ENCODE data around the gene DLGAP1.

Gene DLGAP1

DNA sequence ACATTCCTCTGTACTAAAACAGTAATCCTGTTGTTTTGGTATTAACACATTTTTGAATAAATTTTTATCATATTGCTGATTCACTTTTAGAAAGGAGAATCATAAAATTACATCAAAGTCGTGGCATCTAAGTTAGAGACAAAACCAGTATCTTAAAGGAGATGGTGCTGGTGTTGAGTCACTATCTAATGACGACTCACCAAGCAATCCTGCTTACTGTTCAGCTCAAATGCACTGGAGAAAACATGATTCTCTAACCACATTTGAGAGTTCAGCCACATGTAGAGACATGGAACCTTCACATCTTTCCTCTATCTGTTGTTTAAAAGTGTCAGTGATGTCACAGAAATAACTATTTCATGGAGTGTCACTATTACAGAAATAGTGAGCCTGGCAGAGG is 531.4 kb downstream of the DLGAP1 start:
- no peak for DNase-seq

DNA sequence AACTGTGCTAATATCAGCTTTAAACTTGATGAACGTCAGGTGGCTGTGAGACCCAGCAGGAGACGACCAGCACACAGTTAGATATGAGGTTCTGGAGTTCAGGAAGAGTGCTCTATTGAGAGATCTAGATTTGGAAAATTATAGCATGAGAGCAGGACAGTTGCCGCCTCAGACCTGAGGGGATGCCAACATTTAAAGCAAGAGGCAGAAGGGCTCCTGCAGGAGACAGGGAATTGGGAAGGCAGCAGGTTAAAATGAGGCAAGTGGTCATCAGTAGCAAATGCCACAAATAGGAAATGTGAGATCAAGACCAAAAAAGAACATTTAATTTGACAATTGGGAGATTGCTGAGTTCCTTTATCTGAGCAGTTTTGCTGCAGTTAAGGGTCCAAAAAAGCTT is 533.3 kb downstream of the DLGAP1 start:
- no peak for DNase-seq

DNA sequence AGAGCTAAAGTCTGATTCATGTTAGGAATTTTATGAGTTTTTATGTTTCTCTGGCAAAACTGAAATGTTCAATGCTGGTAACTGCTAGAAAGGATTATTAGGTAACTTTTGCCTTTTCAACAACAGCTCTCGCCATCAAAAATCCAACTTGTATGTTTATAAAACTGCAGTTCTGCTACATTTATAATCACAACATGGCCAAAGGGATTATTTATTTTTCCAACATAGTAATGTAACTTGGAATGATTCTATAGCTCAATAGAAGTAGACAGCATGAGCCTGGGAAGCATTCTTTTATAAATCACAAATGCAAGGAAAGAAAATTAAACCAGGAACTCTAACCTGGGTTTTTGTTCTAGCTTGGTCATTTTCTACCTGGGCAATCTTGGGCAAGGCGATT is 534.3 kb downstream of the DLGAP1 start:
- no peak for DNase-seq

DNA sequence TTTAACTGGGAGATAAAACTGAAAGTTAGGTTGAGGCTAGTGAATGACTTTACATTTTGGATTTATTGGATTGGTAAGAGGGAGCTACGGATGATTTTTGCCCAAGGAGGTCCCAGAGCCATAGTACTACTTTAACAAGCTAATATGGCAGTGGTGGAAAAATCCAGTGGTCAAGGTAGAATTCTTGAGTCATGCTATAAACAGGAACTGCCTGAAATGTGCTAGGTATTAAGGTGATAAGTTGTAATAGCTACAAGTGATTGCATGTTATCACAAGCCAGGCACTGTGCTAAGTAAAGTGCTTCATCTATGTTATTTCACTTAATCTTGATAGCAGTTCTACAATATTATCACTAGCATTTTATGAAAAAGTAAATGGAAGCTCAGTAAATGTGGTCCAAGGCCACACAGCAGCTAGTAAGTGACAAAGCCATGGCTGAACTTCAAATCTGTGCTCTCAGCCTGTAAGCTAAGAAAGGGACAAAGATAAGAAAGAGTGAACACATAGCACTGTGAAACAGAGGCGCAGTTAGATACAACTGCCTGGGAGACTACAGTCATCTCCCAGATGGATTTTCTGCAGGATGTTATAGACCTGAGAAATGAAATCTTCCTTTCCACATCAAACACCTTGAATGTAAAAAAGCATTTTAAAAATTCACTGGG is 535.6 kb downstream of the DLGAP1 start:
- no peak for DNase-seq

DNA sequence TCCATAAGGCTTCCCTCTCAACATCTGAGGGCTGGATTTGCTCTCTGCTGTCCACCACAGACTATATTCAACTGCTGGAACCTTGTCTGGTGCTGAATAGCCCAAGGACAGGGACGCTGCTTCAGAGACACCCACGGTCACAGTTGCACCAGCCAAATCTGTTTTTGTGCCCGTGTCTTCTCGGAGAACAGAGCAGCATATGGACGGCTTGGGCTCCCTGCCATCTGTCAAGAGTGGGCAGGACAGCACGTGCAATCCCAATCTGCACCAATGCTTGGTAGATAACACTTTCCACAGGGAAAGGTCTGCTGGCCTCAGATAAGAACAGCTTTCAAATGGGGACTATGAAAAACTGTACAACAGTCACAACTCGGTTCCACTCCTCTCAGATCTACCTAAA is 539.0 kb downstream of the DLGAP1 start:
- no peak for DNase-seq

DNA sequence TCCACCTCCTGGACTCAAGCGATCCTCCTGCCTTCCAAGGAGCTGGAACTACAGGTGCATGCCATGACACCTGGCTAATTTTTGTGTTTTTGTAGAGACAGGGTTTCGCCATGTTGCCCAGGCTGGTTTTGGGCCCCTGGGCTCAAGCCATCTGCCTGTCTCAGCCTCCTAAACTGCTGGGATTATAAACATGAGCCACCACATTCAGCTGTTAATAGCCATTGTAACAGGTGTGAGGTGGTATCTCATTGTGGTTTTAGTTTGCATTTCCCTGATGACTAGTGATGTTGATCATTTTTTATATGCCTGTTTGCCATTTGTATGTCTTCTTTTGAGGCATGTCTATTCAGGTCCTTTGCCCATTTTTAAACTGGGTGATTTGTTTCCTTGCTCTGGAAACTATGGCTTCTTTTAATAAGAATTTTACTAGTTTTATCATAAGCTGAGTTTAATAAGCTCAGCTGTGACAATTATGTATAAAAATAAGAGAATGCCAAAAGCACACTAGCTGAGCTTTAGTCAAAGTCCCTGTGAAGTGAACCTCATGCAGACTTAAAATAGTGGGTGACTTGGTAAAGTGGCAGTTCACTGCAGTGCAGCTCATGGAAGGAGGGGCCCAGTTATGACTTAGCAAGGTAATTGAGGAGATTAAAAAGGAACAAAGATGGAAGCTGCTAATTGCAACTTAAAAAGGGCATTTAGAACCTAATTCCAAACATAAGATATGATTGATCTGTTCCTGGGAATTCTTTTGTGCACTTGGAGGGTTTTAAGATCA is 540.1 kb downstream of the DLGAP1 start:
- no peak for DNase-seq

DNA sequence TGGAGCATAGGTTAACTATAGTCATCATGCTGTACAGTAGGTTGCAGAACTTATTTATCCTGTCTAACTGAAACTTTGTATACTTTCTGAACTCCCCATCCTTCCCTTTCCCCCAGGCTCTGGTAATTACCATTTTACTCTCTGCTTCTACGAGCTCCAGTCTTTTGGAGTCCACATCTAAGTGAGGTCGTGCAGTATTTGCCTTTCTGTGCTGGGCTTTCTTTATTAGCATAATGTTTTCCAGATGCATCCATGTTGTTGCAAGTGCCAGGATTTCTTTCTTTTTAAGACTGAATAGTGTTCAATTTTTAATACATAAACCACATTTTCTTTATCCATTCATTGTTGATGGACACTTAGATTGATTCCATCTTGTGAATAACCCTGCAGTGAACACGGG is 541.0 kb downstream of the DLGAP1 start:
- no peak for DNase-seq

DNA sequence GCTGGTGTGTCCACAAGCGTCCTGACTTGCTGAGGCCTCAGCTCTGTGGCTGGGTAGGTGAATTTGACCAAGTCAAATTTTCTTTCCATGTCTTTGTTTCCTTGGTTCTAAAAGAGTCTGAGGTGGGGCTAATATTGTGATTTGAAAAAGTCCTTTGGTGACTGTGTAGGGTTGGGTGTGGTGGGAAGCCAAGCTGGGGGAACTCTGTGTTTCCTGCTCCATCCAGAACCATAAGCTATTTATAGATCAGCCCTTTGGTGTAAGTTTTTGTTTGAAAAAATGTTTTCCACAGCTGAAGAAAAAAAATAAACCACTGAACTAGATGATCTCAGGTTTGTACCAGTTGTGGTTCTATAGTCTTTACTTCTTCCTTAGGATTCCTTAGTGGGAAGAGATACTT is 542.4 kb downstream of the DLGAP1 start:
- DNase-seq = no peak

DNA sequence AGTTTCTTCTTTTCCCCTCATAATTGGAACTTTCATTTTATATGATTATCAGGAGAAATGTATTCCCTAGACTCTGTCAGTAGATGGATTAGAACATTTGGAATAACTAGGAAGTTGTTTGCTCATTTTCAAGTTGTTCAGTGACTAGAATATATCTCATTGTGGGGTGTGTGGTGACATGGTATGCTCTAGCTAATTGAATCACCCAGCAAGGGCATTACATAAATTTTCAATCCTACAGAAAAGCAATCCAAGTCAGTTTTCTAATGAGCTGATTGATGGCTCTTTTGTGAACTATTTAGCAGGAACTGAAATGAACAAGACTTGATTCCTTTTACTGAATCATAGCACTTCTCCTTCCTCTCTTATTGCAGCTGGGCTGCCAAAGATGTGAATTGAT is 543.7 kb downstream of the DLGAP1 start:
- DNase-seq = no peak

DNA sequence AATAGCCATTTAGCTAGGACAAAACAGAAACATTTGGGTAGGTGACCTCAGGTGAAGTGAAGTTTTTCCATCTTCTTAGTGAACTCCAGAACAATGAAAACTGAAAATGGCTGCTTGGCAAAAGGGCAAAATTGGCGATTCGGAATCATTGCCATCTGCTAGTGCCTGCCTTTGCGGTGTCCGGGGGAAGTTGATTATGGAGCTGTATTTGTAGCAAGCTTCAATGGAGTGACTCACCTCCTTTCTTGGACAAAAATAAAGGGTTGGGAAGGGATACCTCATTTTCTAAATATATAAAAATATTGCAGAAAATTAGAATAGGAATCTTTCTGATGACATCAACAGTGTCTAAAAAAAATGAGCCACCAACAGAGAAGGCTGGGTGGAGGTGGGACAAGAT is 544.6 kb downstream of the DLGAP1 start:
- no peak for DNase-seq

DNA sequence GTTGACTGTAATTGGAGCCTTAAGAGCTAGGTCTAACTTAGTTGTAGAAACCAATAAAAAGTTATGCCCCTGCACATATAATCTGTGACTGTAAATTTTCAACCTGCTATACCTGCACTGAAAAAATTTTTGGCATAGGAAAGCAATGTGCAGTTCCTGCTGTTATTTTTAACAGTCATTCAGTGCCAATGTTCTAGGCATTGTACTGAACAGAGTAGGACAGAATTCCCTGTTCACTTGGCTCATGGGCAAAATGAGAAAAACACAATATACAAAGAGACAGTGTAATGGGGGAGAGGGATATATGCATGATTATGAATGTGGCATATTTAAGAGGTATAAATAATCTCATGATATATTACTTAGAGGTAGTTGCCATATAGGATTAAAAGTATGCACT is 547.2 kb downstream of the DLGAP1 start:
- DNase-seq = no peak

DNA sequence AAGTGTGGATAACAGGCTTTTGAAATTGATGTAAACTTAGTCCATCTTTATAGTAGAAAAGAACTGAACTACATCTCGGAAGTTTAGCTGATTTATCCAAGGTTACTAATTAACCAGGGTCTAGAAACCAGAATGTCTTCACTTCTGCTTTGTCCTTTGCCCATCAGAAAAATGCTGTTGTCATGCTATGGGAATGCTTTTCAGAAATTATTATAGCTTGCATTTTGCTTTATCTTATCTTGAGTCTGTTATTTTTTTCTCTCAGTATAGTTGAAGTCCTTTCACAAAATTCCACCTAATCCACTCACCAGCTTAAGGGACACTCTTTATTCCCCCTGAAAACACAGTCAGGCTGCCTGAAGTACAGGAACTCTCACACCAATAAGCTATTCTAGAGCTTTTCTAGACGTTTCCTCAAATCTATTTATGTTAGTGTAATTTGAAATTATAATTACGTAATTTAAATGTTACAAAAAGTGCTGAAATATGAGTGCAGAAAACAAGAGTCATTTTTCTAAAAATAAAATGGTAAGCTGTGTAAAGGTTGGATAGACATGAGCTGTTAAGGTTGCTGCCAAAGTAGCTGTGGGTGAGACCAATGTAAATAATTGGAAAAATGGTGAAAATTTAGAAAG is 548.9 kb downstream of the DLGAP1 start:
- no peak for DNase-seq

DNA sequence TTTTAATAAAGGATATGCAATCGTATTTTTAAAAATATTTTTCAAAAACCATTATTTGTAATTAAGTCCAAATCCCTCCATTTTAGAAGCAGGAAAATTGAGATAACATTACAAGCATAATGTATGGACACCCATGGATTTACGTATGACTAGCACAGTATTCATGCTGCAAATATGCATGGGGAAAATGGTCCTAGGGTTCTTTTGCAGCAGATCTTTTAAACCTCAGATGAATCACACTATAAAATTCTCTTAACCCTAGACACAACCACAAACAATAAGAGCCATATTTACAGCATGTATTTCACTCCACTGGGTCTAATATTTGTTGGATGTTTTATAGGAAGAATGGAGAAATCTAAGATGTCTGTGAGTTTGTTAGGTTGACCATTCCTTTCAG is 551.8 kb downstream of the DLGAP1 start:
- no peak for DNase-seq

DNA sequence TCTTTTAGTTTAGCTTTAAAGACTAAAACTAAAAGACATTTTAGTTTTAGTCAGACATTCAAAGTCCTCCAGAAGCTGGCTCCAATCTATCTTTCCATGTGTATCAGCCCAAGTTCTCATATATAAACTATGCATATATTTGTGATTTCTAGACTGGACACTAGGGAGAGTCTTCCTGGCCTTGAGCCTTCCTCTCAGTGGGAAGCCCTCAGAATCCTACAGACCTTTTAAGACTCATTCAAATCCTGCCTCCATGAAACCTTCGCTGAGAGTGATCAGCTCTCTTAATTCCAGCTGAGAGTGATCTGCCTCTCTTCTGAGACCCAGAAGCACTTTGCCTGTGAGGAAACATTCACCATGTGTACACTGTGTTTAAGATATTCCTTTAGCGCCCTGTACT is 552.4 kb downstream of the DLGAP1 start:
- DNase-seq = no peak

DNA sequence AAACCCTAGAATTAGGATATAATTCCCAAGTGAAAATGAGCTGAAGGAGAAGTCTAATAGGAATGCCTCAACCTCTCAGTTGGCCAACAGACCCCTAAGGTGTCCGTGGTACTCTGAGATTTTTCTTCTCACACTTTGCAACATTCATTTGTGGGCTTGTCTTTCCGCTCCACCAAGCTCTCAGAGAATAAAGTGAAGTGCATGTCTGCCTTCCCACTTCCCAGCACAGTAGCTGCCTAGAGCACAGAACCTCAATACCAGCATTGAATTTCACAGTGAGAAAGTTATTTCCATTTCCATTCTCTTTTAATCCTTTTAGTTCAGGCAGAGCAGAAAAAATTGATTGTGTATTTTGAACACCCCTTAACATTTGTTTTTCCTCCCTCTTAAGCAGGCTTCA is 553.3 kb downstream of the DLGAP1 start:
- DNase-seq = no peak

DNA sequence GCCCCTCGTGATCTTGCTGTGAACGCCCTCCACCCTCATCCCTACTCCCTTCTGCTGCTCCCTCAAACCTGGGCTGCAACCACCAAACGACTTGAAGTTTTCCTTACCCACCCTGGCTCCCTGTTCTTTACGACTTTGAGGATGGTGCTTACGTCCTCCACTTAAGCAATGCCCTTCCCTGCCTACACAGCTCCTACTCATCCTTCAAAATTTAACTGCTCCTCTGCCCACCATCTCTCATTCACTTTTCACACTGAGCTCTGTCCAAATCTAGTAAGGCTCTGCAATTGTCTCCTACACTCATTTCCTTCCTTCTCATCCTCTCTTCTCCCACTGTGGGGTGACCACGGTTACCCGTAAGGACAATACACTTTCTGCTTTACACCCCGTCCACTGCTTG is 554.1 kb downstream of the DLGAP1 start:
- DNase-seq = no peak

DNA sequence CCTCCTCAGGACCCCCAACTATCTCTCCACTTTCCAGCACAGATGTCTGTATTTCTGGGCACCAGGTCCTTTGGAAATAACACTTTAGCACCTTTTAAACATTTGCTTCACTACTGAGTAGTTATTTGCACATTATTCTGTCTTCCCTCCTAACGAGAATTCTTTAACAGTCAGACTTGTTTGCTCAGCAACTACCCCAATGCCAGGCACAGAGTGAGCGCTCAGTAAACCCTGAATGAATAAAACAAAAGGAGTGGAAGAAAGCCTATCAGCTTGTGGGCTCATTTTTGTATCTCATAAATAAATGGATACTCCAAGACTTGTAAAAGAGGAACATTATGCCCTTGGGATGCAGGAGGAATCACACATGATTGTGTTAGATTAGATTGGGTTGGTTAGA is 554.8 kb downstream of the DLGAP1 start:
- no peak for DNase-seq

DNA sequence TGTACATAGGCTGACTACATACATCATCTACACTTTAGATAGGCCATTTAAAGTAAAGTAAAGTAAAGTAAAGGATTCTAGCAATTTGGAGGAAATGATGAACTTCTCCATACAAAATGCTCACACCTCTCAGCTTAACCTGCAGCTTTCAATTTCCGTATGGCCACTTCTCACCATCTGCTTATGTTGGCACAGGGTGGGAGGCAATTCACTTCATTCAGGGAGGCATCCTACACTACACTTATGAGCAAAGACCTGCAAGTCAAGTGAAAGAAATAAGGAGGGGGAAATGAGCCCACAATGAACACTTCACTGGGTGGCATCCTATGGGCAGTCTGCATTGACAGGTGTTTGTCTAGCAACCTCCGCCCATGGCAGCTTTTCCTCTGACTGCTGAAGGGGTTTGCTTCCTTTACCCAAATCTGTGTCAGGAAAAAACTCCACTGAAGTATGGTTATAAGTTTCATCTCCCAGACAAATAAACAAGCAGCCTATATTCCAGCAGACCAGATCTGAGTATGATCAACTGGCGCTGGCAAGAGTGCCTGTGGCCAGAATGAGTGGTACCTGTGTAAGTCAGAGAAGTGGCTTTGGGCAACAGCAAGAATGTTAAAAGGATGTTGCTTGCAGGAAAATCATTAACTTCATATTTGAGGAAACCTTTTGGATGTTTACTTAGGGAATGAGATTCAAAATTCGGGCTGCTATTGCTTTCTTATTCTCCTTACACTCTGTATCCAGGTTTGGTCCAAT is 556.1 kb downstream of the DLGAP1 start:
- no peak for DNase-seq

DNA sequence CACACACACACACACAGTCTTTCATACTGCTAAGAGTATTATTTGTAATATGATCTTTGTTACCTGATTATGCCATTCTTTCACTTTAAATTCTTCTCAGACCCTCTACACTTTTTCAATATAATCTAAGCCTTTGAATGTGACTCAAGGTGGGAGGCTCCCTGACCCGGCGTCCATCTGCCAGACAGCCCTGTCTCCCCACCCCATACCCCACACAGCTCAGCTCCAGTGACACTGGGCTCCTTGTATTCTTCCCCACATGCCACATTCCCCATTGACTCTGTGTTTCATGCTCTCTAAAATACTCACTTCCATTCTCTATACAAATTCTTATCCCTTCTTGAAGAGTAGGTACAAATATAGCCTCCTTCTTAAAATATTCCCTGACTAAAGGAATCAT is 563.0 kb downstream of the DLGAP1 start:
- DNase-seq = no peak

DNA sequence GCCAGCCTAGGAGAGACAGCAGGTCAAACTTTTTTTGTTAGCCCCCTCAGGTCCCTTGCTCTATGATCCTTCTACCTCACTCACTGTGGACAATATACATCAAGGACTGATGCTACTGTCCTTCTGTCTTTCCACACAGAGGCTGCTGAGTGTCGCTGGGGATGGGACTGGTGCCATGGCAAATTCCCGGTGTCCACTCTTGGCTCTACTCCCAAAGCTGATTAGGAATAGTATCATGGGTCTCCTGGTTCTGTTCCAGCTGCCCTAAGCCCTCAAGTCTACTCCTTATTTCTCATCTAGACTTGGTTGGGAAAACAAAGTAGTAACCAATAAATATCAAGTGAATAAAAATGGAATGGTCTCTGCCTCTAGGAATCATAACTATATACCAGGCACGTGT is 563.9 kb downstream of the DLGAP1 start:
- no peak for DNase-seq

DNA sequence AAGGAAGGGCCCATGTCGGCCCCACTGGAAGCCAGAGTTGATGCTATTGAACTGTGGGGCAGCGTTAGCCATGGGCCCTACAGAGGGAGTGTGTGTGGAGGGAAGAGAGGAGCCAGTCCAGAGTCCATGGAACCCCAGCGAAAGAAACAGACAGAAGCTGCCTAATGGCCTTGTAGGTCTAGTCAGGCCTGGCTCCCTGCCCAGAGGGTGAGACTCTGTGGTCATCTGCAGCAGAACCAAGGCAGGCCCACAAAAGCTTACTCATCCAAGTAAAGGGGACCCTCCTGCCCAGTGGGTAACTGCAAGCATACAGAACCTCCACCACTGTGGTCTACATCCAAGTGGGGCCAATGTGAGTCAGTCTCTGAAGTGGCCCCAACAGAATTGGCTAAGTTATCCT is 565.3 kb downstream of the DLGAP1 start:
- no peak for DNase-seq

DNA sequence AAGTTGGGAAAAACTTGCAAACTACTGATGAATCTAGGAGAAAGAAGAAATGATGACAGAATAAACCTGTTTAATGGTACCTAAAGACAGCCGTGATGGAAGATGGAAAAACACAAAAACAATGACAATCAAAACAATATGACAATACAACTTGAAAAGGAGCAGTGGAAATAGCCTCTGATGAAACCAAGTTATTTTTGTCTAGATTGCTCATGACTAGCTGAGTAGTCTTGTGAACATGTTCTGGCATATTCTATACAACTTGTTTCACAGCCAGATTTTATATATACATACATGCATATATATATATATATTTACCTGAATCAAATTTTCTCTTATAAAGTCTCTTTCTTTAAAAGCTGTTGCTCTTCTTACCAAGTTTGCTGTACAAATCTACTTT is 566.0 kb downstream of the DLGAP1 start:
- no peak for DNase-seq

DNA sequence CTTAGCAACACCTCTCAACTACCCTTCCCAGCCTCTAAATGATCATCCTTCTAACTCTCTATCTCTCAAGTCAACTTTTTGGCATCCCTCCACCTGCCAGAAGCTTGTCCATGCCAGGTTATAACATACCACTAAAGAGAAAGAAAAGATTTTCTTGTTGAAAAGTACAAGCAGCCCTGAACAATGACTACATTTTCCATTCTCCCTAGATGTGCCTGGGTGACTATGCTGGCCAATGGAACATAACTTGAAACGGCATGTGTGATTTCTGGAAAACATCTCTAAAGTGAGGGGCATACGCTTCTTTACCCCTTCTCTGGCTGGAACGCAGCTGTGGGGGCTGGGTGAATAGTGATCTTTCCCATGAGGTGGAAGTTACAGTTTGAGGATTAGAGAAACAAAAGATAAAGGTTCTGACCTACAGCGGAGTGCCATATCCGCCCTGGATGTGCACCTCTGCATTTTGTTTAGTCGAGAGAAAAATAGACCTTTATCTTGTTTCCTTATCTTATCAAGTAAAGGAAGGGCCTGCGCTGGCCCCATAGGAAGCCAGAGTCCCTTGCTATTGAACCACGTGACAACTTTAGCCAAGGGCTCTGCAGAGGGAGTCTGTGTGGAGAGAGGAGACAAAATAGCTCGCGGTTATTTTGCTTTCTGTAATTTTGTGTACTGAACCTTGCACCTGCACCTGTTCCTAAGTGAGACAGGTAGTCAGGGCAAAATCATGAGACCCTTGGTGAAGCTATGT is 568.4 kb downstream of the DLGAP1 start:
- no peak for DNase-seq
